ENCODE data around the gene PIK3R6. TPM values are rescaled to one million over a fixed set of nuclear protein-coding genes. Genes with fewer than 3 reads are reported as not detected.

Gene PIK3R6
- total and polyA plus RNA-seq, 2 of the 13 experiments (the other 11 are each of a cell fraction or from before 2014, with no cell fraction given), result not detected

GRCh38 chr17:8862213-8863056 lies 5.0 kb downstream of the PIK3R6 start:
- H3K4me2 ChIP-seq (ENCODE audit: low read depth, low read length), result no peak overlapping the region
- intact Hi-C loops (cut with micrococcal nuclease; ENCODE audit: unreplicated experiment), result no loop called here
- H3K36me3 ChIP-seq (replicated peaks in 1 of 2; ENCODE audit: control insufficient read depth in 1 of 2, insufficient read depth in 2 of 2, low read length in 2 of 2), result no peaks in the 10 kb centered on the region
- H3K79me2 ChIP-seq (ENCODE audit: insufficient read depth, low read length), result no peaks in the 10 kb centered on the region
- no TSS peak for BruUV-seq (replicated peaks)
- no peak for ATAC-seq
- CTCF ChIA-PET (ENCODE audit: low intra/inter-chr PET ratio, low total read pairs), result no interaction called here
- H3K27me3 ChIP-seq (ENCODE audit: control insufficient read depth in 1 of 2, insufficient read depth in 2 of 2, low read length in 2 of 2), result peaks cover 5 to 11% of the 10 kb centered on the region in 2 experiments; a peak in 4 of 5 replicates
- no peak overlapping the region for H3K9ac ChIP-seq (ENCODE audit: insufficient read depth, low read depth, low read length)
- H3K9me3 ChIP-seq (ENCODE audit: low read length), result no peaks in the 10 kb centered on the region
- TF ChIP-seq RBFOX2 (IDR thresholded peaks at IDR 0.05; ENCODE audit: low read depth, low read length) (no peak), PATZ1 (CRISPR knock-in tag; IDR thresholded peaks at IDR 0.05) (no peak), MAF1 (CRISPR knock-in tag; IDR thresholded peaks at IDR 0.05; ENCODE audit: borderline replicate concordance) (no peak), ELF4 (CRISPR knock-in tag; IDR thresholded peaks at IDR 0.05; ENCODE audit: borderline replicate concordance) (no peak), SATB2 (CRISPR knock-in tag; IDR thresholded peaks at IDR 0.05) (no peak)
- POLR2A ChIA-PET, result no interaction called here
- no peak for FAIRE-seq
- in situ Hi-C loops (cut with HindIII; ENCODE audit: extremely low pct_ligation_motif_present, low pct_unique_long_range_greater_than_20kb), result no loop called here
- H3K4me3 ChIP-seq (replicated peaks in 1 of 3; ENCODE audit: insufficient read depth in 1 of 3, low read depth in 2 of 3, low read length in 3 of 3), result no peak overlapping the region
- H3K27ac ChIP-seq (ENCODE audit: extremely low read length, insufficient read depth, low read length), result no peak overlapping the region
- H4K20me1 ChIP-seq (ENCODE audit: insufficient read depth, low read length), result no peaks in the 10 kb centered on the region
- 32% methylated on average over 6 of the region's 9 CpGs for WGBS (ENCODE audit: low lambda C conversion rate)
- peaks cover 19% of the 10 kb centered on the region for H3K4me1 ChIP-seq (ENCODE audit: insufficient read depth, low read length)
- H2AFZ ChIP-seq (ENCODE audit: low read length), result no peak overlapping the region
- no peak for DNase-seq (ENCODE audit: low spot score)

Measured in HepG2 (cell line).